GM12878 (cell line): ENCODE data around the gene HSPA2.

ENCODE experiments used
- EZH2 ChIP-seq: IDR thresholded peaks from 2 replicates; pipeline ENCODE4 v1.6.1; 2012; ENCODE audit warnings: low read depth, mild to moderate bottlenecking, control low read depth, inconsistent platforms, low read length, borderline replicate concordance; ENCODE audit not compliant: control insufficient read depth
- KDM1A ChIP-seq: fragments of 200-600 bp; sonication (generic); IDR thresholded peaks from 2 replicates; pipeline ENCODE4 v1.6.1; 2016; ENCODE audit warnings: borderline replicate concordance

DNA sequence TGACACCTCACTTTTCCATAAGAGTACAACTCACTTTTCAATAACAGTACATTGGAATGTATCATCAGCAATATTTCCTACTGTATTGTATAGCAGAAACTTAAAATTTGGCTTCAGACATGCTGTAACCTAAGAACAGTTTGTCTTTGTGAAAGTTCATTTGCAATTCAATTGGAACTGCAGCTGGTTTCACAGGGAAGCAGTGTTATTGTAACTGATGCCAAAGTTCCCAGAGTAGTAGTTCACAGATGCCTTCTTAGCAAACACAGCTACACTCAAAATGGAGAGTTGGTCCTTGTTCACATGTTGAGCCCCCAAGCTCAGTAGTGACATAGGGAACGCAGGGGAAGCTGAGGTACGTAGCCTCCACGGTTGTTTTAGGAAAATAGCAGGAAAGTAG is 32.6 kb downstream of the HSPA2 start:
- no peak for TF ChIP-seq EZH2
- TF ChIP-seq KDM1A = no peak
